ENCODE measurements around the gene ATN1. TPM values are rescaled to one million over a fixed set of nuclear protein-coding genes. Genes with fewer than 3 reads are reported as not detected.

Gene ATN1
- total RNA-seq, 2 donors from 2014 or later, result 37.1 to 68.9 TPM

DNA sequence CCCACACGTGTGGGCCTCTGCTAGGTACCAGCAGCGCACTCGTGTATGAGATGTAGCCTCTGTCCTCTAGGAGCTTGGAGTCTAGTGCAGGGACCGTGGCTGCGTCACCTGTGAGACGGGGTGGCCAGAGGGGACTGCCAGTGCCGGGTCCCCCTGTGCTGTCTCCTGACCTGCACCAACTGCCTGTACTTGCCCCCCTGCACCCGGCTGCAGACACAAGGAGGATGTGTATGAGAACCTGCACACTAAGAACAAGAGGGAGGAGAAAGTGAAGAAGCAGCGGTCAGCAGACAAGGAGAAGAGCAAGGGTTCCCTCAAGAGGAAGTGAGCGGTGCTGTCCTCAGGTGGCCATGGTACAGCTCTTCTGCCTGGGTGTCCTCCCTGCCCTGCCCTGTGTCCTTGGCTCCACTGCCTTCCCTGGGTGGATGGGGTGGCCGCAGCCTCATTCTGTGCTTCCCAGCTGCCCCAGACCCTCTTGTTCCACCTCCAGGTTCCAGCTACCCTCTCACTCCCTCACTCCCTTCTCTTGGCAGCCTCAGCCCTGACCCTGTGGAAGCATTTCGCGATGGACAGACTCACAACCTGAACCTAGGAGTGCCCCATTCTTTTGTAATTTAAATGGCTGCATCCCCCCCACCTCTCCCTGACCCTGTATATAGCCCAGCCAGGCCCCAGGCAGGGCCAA, 33.0 kb downstream of the ATN1 start:
- H3K27ac ChIP-seq, result peak overlapping the region; percentile 67 to 74
- H3K4me1 ChIP-seq, result peaks cover 0 to 51% of the 10 kb centered on the region in 2 donors
- no peaks in the 10 kb centered on the region for H3K27me3 ChIP-seq
- TF ChIP-seq, protein P1, sequence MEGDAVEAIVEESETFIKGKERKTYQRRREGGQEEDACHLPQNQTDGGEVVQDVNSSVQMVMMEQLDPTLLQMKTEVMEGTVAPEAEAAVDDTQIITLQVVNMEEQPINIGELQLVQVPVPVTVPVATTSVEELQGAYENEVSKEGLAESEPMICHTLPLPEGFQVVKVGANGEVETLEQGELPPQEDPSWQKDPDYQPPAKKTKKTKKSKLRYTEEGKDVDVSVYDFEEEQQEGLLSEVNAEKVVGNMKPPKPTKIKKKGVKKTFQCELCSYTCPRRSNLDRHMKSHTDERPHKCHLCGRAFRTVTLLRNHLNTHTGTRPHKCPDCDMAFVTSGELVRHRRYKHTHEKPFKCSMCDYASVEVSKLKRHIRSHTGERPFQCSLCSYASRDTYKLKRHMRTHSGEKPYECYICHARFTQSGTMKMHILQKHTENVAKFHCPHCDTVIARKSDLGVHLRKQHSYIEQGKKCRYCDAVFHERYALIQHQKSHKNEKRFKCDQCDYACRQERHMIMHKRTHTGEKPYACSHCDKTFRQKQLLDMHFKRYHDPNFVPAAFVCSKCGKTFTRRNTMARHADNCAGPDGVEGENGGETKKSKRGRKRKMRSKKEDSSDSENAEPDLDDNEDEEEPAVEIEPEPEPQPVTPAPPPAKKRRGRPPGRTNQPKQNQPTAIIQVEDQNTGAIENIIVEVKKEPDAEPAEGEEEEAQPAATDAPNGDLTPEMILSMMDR (IDR thresholded peaks at IDR 0.05), result no peak
- H3K4me3 ChIP-seq, result no peak overlapping the region
- no peak for DNase-seq (ENCODE audit: low spot score)
- no peaks in the 10 kb centered on the region for H3K9me3 ChIP-seq
- peaks cover 6% of the 10 kb centered on the region for H3K36me3 ChIP-seq

DNA sequence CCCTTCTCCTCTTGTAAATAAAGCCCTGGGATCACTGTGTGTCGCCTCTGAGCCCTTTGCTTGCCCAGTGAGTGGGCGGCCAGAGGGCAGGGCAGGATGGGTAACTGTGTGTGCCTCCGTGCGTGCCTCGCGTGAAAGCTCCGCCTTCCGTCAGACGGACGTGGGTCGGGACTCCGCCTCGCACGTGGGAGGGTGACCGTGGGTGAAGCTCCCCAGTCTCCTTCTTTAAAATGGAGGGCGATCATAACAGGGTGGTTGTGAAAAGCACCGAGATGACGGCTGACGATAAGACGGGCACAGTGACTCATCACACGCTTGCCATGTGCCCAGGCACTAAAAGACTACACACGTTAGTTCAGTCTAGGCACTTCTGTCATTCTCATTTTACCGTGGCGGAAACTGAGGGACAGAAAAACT, 33.5 kb downstream of the ATN1 start:
- peak; percentile 79 for DNase-seq (ENCODE audit: low spot score)
- peaks cover 12% of the 10 kb centered on the region for H3K36me3 ChIP-seq

DNA sequence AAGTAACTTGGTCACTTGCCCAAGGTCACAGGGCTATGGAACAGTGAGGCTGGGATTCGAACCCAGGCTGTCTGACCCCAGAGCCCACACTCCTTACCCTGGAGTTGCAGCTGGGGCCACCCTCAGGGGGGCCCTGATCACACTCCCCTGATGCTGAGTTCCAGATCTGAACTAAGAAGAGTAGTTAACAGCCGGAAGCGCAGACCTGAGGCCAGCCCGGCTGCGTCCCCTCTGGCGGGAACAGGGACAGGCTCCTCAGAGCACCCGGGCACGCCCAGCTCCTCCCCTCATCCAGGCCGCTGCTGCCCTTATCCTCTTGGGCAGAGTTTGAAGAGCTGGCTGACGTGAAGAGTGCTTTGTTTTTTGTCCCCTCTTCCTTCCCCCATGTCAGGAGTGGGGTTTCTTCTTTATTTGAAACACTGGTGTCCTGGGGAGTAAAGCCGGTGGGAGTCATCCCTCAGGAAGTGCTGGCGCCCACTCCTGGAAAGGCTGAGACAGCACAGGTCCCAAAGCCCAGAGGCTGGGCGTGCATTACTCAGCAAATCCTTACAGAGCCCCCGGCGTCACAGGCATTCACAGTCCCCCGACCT, 34.0 kb downstream of the ATN1 start:
- Histone ChIP-seq H3K4me1 (peaks cover 0 to 51% of the 10 kb centered on the region in 2 donors), H3K4me3 (peak overlapping the region in 1 of 2 donors; percentile 27), H3K36me3 (peaks cover 17% of the 10 kb centered on the region), H3K27ac (peak overlapping the region; percentile 67 to 74), H3K9me3 (no peaks in the 10 kb centered on the region), H3K27me3 (no peaks in the 10 kb centered on the region)
- peak; percentile 86 for DNase-seq (ENCODE audit: low spot score)
- TF ChIP-seq, protein P1 (IDR thresholded peaks at IDR 0.05), result peak; percentile 41 to 53

More for the DNA sequence above, 33.5 kb downstream of the ATN1 start:
- peak overlapping the region in 1 of 2 donors; percentile 27 for H3K4me3 ChIP-seq
- H3K9me3 ChIP-seq, result no peaks in the 10 kb centered on the region
- TF ChIP-seq, protein P1 (IDR thresholded peaks at IDR 0.05), result no peak
- H3K27ac ChIP-seq, result peak overlapping the region; percentile 67 to 74
- H3K27me3 ChIP-seq, result no peaks in the 10 kb centered on the region
- H3K4me1 ChIP-seq, result peaks cover 0 to 51% of the 10 kb centered on the region in 2 donors

DNA sequence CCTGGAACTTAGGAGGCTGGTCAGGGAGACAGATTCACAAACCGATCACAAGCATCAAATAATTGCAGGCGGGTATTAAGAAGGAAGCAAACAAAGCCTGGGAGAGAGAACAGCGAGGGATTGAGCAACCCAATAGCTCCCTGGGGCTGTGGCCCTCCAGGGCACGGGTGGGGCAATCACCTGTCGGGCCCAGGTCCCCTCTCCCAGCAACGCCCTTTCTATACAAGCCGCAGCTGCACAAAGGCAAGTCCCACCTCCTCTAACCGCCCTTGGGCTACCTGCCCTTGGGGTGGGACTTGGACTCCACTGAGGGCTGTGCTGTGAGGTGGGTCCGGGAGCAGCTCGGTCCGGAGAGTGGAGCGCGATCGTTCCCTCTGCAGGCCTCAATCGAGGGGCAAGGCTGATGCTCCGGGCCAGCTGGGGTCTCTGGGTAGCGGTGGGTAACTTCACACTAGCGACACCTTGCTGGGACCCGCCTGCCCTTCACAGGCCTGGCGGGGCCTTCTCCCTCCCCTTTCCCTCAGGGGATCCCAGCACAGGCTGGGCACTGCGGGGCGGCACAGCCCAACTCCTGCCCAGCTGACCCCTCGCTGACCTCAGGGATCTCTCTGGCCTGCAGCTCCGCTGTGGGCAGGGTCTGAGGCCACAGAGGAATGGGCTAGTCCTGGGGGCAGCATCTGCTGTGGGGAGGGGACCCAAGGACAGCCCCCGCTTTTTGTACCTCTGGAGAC, 34.7 kb downstream of the ATN1 start:
- Histone ChIP-seq H3K36me3 (peaks cover 23% of the 10 kb centered on the region), H3K27me3 (no peaks in the 10 kb centered on the region), H3K27ac (peak overlapping the region; percentile 67 to 74), H3K9me3 (no peaks in the 10 kb centered on the region), H3K4me3 (peak overlapping the region in 1 of 2 donors; percentile 27), H3K4me1 (peaks cover 0 to 51% of the 10 kb centered on the region in 2 donors)
- DNase-seq (ENCODE audit: low spot score), result no peak
- TF ChIP-seq, protein P1 (IDR thresholded peaks at IDR 0.05), result no peak

DNA sequence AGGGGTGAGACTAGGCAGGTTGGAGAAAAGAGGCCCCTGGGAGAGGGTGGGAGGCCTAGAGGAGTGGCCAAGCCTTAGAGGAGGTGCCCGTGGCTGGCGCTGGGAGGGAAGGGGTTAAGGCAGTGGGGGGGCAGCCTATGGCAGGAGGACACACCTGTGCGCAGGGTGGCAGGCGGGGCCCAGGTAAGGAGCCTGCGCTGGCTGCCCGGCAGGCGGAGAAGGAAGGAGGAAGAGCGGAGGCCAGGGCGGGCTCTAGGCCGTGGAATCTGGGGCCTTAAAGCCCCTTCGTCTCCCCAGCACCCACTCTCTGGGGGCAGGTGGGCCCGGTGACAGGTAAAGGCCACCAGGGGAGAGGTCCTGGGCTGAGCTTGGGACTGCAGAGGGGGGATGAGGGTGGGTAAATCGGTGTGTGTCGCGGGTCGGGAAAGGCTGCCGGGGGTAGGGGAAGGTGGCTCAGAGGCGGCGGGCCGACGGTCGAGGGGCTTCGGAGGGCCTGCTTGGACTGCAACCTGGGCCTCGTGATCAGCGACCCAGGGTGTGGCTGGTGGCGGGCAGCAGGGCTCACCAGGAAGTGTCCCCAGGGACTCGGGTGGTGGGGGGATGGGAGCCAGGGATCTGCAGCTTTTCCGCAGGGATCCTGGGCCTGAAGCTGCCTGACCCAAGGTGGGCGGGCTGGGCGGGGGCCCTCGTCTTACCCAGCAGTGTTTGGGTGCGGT, 35.4 kb downstream of the ATN1 start:
- TF ChIP-seq, protein P1 (IDR thresholded peaks at IDR 0.05), result no peak
- Histone ChIP-seq H3K4me1 (peaks cover 0 to 52% of the 10 kb centered on the region in 2 donors), H3K4me3 (no peak overlapping the region), H3K9me3 (no peaks in the 10 kb centered on the region), H3K27me3 (no peaks in the 10 kb centered on the region), H3K36me3 (peaks cover 31% of the 10 kb centered on the region), H3K27ac (no peak overlapping the region)
- no peak for DNase-seq (ENCODE audit: low spot score)
